B cell (primary cell): Measurements from ENCODE around the gene LRRC45. TPM values are rescaled to one million over a fixed set of nuclear protein-coding genes. Genes with fewer than 3 reads are reported as not detected.

Experiments
- ATAC-seq: fragments of 200-7000 bp; cut with Tn5 transposase; one replicate; pipeline ENCODE4 v1.10.0; 2021; ENCODE audit warnings: low read depth, mild to moderate bottlenecking, moderate number of reproducible peaks, moderate library complexity
- CTCF ChIA-PET: fragments of 350-600 bp; sonication (Branson Sonifier 250); formaldehyde crosslinking; loops from one replicate; lab custom pipeline; 2021; ENCODE audit warnings: antibody characterized with exemption, inconsistent platforms; lab: Charles Lee
- POLR2A ChIA-PET: fragments of 350-600 bp; sonication (Branson Sonifier 250); formaldehyde crosslinking; loops from one replicate; lab custom pipeline; 2021; ENCODE audit warnings: antibody characterized with exemption; lab: Charles Lee
- DNase-seq: peaks from one replicate; pipeline ENCODE4 v3.0.0; 2013
- H2AFZ ChIP-seq: 2 replicates; pipeline ENCODE4 v1.6.1; 2012; ENCODE audit warnings: mild to moderate bottlenecking, low read depth, low read length; ENCODE audit not compliant: insufficient read depth, poor library complexity, severe bottlenecking
- H3K27ac ChIP-seq, 2 donors: 1 replicate in 1 of 2; 2 replicates in 1 of 2; pipeline ENCODE4 v1.5.1; 2012 to 2013; ENCODE audit warnings: low read length in 2 of 2, mild to moderate bottlenecking in 2 of 2, moderate library complexity in 1 of 2
- H3K27me3 ChIP-seq, 4 experiments: fragments of 200-600 bp in 1 of 4; sonication (generic) in 1 of 4; replicated peaks in 1 of 4; 1 replicate in 2 of 4; 2 replicates in 2 of 4; pipeline versions ENCODE4 v1.6.1 to v1.7.0; 2013 to 2016; ENCODE audit warnings: low read length in 3 of 4, mild to moderate bottlenecking in 2 of 4, mixed read lengths in 1 of 4, moderate library complexity in 1 of 4; ENCODE audit not compliant: insufficient read depth in 4 of 4, control insufficient read depth in 3 of 4; ENCODE audit errors: control extremely low read depth in 1 of 4
- H3K36me3 ChIP-seq, 2 experiments: replicated peaks in 1 of 2; 1 replicate in 1 of 2; 2 replicates in 1 of 2; pipeline versions ENCODE4 v1.6.1 to v1.7.1; 2013; ENCODE audit warnings: low read length in 1 of 2; ENCODE audit not compliant: insufficient read depth in 2 of 2, control insufficient read depth in 1 of 2; ENCODE audit errors: control extremely low read depth in 1 of 2, extremely low read depth in 1 of 2
- H3K4me1 ChIP-seq, 2 donors: fragments of 200-600 bp in 1 of 2; sonication (generic) in 1 of 2; 1 replicate in 1 of 2; 2 replicates in 1 of 2; pipeline versions ENCODE4 v1.5.1 to v1.6.1; 2013 to 2017; ENCODE audit warnings: low read length in 2 of 2; ENCODE audit not compliant: control insufficient read depth in 2 of 2, insufficient read depth in 2 of 2
- H3K4me2 ChIP-seq: replicated peaks from 2 replicates; pipeline ENCODE3; 2012; ENCODE audit warnings: mild to moderate bottlenecking, low read depth, low read length; ENCODE audit not compliant: poor library complexity, severe bottlenecking
- H3K4me3 ChIP-seq, 5 experiments: fragments of 200-600 bp in 1 of 5; sonication (generic) in 1 of 5; 1 replicate in 3 of 5; 2 replicates in 2 of 5; pipeline versions ENCODE4 v1.5.1 to v1.7.0; 2011 to 2016; ENCODE audit warnings: low read length in 4 of 5, mild to moderate bottlenecking in 4 of 5, low read depth in 2 of 5, control low read depth in 1 of 5, moderate library complexity in 1 of 5; ENCODE audit not compliant: insufficient read depth in 1 of 5; ENCODE audit errors: control extremely low read depth in 1 of 5, extremely low read depth in 1 of 5
- H3K79me2 ChIP-seq: fragments of 200-600 bp; sonication (generic); one replicate; pipeline ENCODE4 v1.6.0; 2016; ENCODE audit warnings: low read length; ENCODE audit not compliant: control insufficient read depth, insufficient read depth
- H3K9ac ChIP-seq: fragments of 200-600 bp; sonication (generic); 2 replicates; pipeline ENCODE4 v1.6.1; 2017; ENCODE audit warnings: mild to moderate bottlenecking, low read length, moderate library complexity
- H3K9me3 ChIP-seq, 3 donors: one replicate each; pipeline versions ENCODE4 v1.6.1 to v1.7.1; 2013; ENCODE audit warnings: low read length in 2 of 3; ENCODE audit not compliant: control insufficient read depth in 2 of 3, insufficient read depth in 1 of 3; ENCODE audit errors: control extremely low read depth in 1 of 3
- H4K20me1 ChIP-seq: 2 replicates; pipeline ENCODE4 v1.6.0; 2012; ENCODE audit warnings: mild to moderate bottlenecking, low read length; ENCODE audit not compliant: insufficient read depth, control insufficient read depth, poor library complexity, severe bottlenecking
- H3K27ac Mint-ChIP-seq: one replicate; pipeline ENCODE4 v1.8.0; 2021; ENCODE audit warnings: mixed read lengths
- H3K27me3 Mint-ChIP-seq: one replicate; pipeline ENCODE4 v1.8.0; 2021; ENCODE audit warnings: mixed read lengths
- H3K4me1 Mint-ChIP-seq: one replicate; pipeline ENCODE4 v1.8.0; 2021; ENCODE audit warnings: mixed read lengths
- H3K4me3 Mint-ChIP-seq: one replicate; pipeline ENCODE4 v1.8.0; 2021; ENCODE audit warnings: mixed read lengths
- H3K9me3 Mint-ChIP-seq: one replicate; pipeline ENCODE4 v1.8.0; 2022; ENCODE audit warnings: mixed read lengths; ENCODE audit not compliant: insufficient read depth
- CTCF ChIP-seq: fragments of 200-600 bp; IDR thresholded peaks from one replicate; pipeline ENCODE4 v1.8.0; 2022; ENCODE audit warnings: antibody characterized with exemption, mild to moderate bottlenecking
- EZH2 ChIP-seq: IDR thresholded peaks from 2 replicates; pipeline ENCODE4 v1.6.1; 2012; ENCODE audit warnings: borderline replicate concordance, low read depth, mild to moderate bottlenecking, moderate library complexity, low read length; ENCODE audit not compliant: insufficient read depth, poor library complexity, severe bottlenecking
- WGBS: methylation state at CpG from one replicate; pipeline ENCODE4 v1.1.5; 2013; ENCODE audit warnings: missing lambda C conversion rate; ENCODE audit not compliant: insufficient coverage; 5-methylcytosine and 5-hydroxymethylcytosine counted together
- intact Hi-C: fragments of 100-400 bp; cut with micrococcal nuclease; formaldehyde crosslinking; loops from one replicate; pipeline ENCODE4 v1.10.0; 2022
- polyA plus RNA-seq: library from polyadenylated mRNA; depleted of rRNA; stranded (reverse); fragments of >200 nt; gene quantifications from 2 replicates; pipeline ENCODE4 v1.2.3, GENCODE V29; 2012
- total RNA-seq, 2 donors: library from RNA; stranded (reverse); fragments of 120-200 nt in 1 of 2; gene quantifications; 1 replicate in 1 of 2; 2 replicates in 1 of 2; pipeline versions ENCODE4 v1.2.3 to v1.2.4, GENCODE V29; 2013 to 2022

Gene LRRC45
- total and polyA plus RNA-seq, 2 donors (not counting 1 experiment from before 2014, with no cell fraction given): 19.4 to 19.6 TPM

- Histone ChIP-seq H3K27ac (no peak overlapping the region), H3K4me2 (no peak overlapping the region), H2AFZ (no peak overlapping the region), H3K9me3 (no peaks in the 10 kb centered on the region), H3K4me3 (no peak overlapping the region), H4K20me1 (peaks cover 8% of the 10 kb centered on the region), H3K79me2 (peaks cover 12% of the 10 kb centered on the region), H3K36me3 (peaks cover 0 to 34% of the 10 kb centered on the region in 2 experiments), H3K27me3 (no peaks in the 10 kb centered on the region), H3K9ac (no peak overlapping the region), H3K4me1 (peaks cover 16 to 26% of the 10 kb centered on the region in 2 donors)
- Mint-ChIP-seq H3K27ac (no peak overlapping the region), H3K27me3 (no peaks in the 10 kb centered on the region), H3K9me3 (no peaks in the 10 kb centered on the region), H3K4me1 (peaks cover 15% of the 10 kb centered on the region), H3K4me3 (no peak overlapping the region)
- ATAC-seq (no peak), DNase-seq (no peak)
- CTCF ChIA-PET: no interaction called here
- intact Hi-C loops: no loop called here
- no peak for TF ChIP-seq CTCF
- TF ChIP-seq EZH2: no peak
- WGBS: 94% methylated on average over 21 of the region's 24 CpGs
- POLR2A ChIA-PET: no interaction called here
These were observed 39.2 kb downstream of the LRRC45 start for GRCh38 chr17:82062076-82062983.

GRCh38 chr17:82062984-82063368 lies 39.9 kb downstream of the LRRC45 start:
- intact Hi-C loops: no loop called here
- Mint-ChIP-seq H3K27ac (no peak overlapping the region), H3K9me3 (no peaks in the 10 kb centered on the region), H3K27me3 (no peaks in the 10 kb centered on the region), H3K4me3 (no peak overlapping the region), H3K4me1 (peaks cover 15% of the 10 kb centered on the region)
- 96% methylated on average over 8 of the region's 9 CpGs for WGBS
- ATAC-seq (no peak), DNase-seq (no peak)
- H3K4me1 ChIP-seq: peaks cover 16 to 26% of the 10 kb centered on the region in 2 donors
- no peaks in the 10 kb centered on the region for H3K9me3 ChIP-seq
- CTCF ChIA-PET: no interaction called here
- peaks cover 12% of the 10 kb centered on the region for H3K79me2 ChIP-seq
- H3K36me3 ChIP-seq: peaks cover 0 to 32% of the 10 kb centered on the region in 2 experiments
- no peak overlapping the region for H2AFZ ChIP-seq
- no peak overlapping the region for H3K4me2 ChIP-seq
- peaks cover 8% of the 10 kb centered on the region for H4K20me1 ChIP-seq
- TF ChIP-seq EZH2 (no peak), CTCF (no peak)
- POLR2A ChIA-PET: no interaction called here
- no peak overlapping the region for H3K9ac ChIP-seq
- no peak overlapping the region for H3K27ac ChIP-seq
- no peaks in the 10 kb centered on the region for H3K27me3 ChIP-seq
- no peak overlapping the region for H3K4me3 ChIP-seq
